Erythroblast (primary cell): ENCODE results near the gene CDKAL1.

Source experiments
- GATA1 ChIP-seq: IDR thresholded peaks from 2 replicates; pipeline ENCODE4 v1.6.1; 2011; ENCODE audit warnings: low read depth, mild to moderate bottlenecking, control low read depth, low read length, moderate library complexity
- POLR2A ChIP-seq: IDR thresholded peaks from 2 replicates; pipeline ENCODE4 v1.6.1; 2011; ENCODE audit warnings: mild to moderate bottlenecking, low read length

- TF ChIP-seq POLR2A = no peak
- no peak for TF ChIP-seq GATA1
Observed at GRCh38 chr6:21074484-21074883, 540.2 kb downstream of the CDKAL1 start.
